Omental fat pad (tissue), 4 donors: ENCODE measurements around the gene CFAP251. TPM values are rescaled to one million over a fixed set of nuclear protein-coding genes. Genes with fewer than 3 reads are reported as not detected.
"Not testable (repeated sequence)": the region's sequence is repeated elsewhere in the genome, so short reads cannot be mapped to it uniquely, and the experiment has no call there.

ENCODE experiments used
- ATAC-seq: fragments of 150-250 bp; one replicate; pipeline ENCODE4 v1.9.1; 2016; ENCODE audit warnings: mild to moderate bottlenecking, moderate library complexity; ENCODE audit not compliant: low FRiP score
- DNase-seq: peaks from one replicate; pipeline ENCODE4 v3.0.0-alpha.2; 2019; ENCODE audit warnings: low spot score
- CTCF ChIP-seq, 3 donors: fragments of 450-650 bp; IDR thresholded peaks; one replicate each; pipeline ENCODE4 v1.5.1; 2016 to 2017; ENCODE audit warnings: antibody characterized with exemption in 3 of 3, mild to moderate bottlenecking in 3 of 3, moderate library complexity in 2 of 3
- total RNA-seq, 4 donors: library from RNA; depleted of rRNA; stranded (reverse); fragments of >200 nt; gene quantifications; one replicate each; pipeline ENCODE4 v1.1.0, GENCODE V29; 2016

CFAP251 gene
- 10 to 100 TPM in 1 of 4 donors, 1 to 10 TPM in 3; 4.6 to 15.3 (median 7.1) TPM for total RNA-seq

GRCh38 chr12:121917950-121918678, at the start of gene CFAP251:
Gene CFAP251, plus strand, starts transcription at chr12:121918592. Its CDS starts 2,714 bp downstream, at chr12:121921306.
- ATAC-seq: peak; percentile 42
- TF ChIP-seq CTCF (IDR thresholded peaks at IDR 0.05): no peak

GRCh38 chr12:121869229-121869628, 49.2 kb upstream of the CFAP251 start:
- DNase-seq, ATAC-seq: not testable (repeated sequence)

More at GRCh38 chr12:121917950-121918678, at the start of gene CFAP251:
- peak; percentile 89 for DNase-seq

- TF ChIP-seq CTCF (IDR thresholded peaks at IDR 0.05): no peak
- DNase-seq (no peak), ATAC-seq (no peak)
These were observed 46.9 kb upstream of the CFAP251 start for GRCh38 chr12:121871467-121871866.

GRCh38 chr12:121872546-121873215, 45.7 kb upstream of the CFAP251 start:
- ATAC-seq (peak; percentile 79), DNase-seq (no peak)
- TF ChIP-seq CTCF (IDR thresholded peaks at IDR 0.05): no peak

GRCh38 chr12:121873216-121873569, 45.2 kb upstream of the CFAP251 start:
- ATAC-seq: no peak
- DNase-seq: no peak
- no peak for TF ChIP-seq CTCF (IDR thresholded peaks at IDR 0.05)

- no peak for ATAC-seq
- no peak for DNase-seq
- TF ChIP-seq CTCF (IDR thresholded peaks at IDR 0.05): no peak
These were observed 44.3 kb upstream of the CFAP251 start for GRCh38 chr12:121874071-121874470.

- DNase-seq: no peak
- TF ChIP-seq CTCF (IDR thresholded peaks at IDR 0.05): no peak
- no peak for ATAC-seq
These were observed 42.8 kb upstream of the CFAP251 start for GRCh38 chr12:121875582-121875981.

- not testable (repeated sequence) for ATAC-seq, DNase-seq
These were observed 42.3 kb upstream of the CFAP251 start for GRCh38 chr12:121876080-121876447.
